Ovary (tissue), 9 donors: ENCODE measurements around the gene EXD3. TPM values are rescaled to one million over a fixed set of nuclear protein-coding genes. Genes with fewer than 3 reads are reported as not detected.
A peak's percentile ranks its signal among the peaks of the same experiment; 100 is the strongest.

Source experiments
- DNase-seq, 5 donors: peaks; one replicate each; pipeline ENCODE4 v3.0.0-alpha.2; 2019 to 2020
- H3K27ac ChIP-seq, 2 donors: fragments of 200-600 bp; one replicate each; pipeline versions ENCODE4 v1.5.1 to v1.8.0; 2019 to 2022
- H3K27me3 ChIP-seq: fragments of 200-600 bp; one replicate; pipeline ENCODE4 v1.8.0; 2022
- H3K36me3 ChIP-seq: fragments of 200-600 bp; sonication (generic); one replicate; pipeline ENCODE4 v1.5.1; 2019
- H3K4me1 ChIP-seq: one replicate; pipeline ENCODE4 v1.8.1; 2013; ENCODE audit warnings: mild to moderate bottlenecking, moderate library complexity; ENCODE audit not compliant: insufficient read depth
- H3K4me3 ChIP-seq: fragments of 200-600 bp; sonication (generic); one replicate; pipeline ENCODE4 v1.5.1; 2017
- H3K9me3 ChIP-seq, 2 donors: fragments of 200-600 bp in 1 of 2; sonication (generic) in 1 of 2; one replicate each; pipeline versions ENCODE4 v1.5.1 to v1.8.1; 2013 to 2019; ENCODE audit warnings: mild to moderate bottlenecking in 1 of 2, moderate library complexity in 1 of 2
- EP300 ChIP-seq: sonication (generic); formaldehyde crosslinking; IDR thresholded peaks from one replicate; pipeline ENCODE4 v1.6.1; 2017; ENCODE audit warnings: antibody characterized with exemption
- POLR2A ChIP-seq: fragments of 450-650 bp; IDR thresholded peaks from one replicate; pipeline ENCODE4 v1.6.1; 2017; ENCODE audit warnings: antibody characterized with exemption, mild to moderate bottlenecking, moderate library complexity
- WGBS, 3 donors: extraction: QIAGEN DNeasy Blood & Tissue Kit in 1 of 3; methylation state at CpG; one replicate each; pipeline versions ENCODE4 v1.1.5 to v1.1.7; 2013 to 2017; 5-methylcytosine and 5-hydroxymethylcytosine counted together
- intact Hi-C, 4 donors: fragments of 100-400 bp; cut with DNase I; formaldehyde crosslinking; loops; one replicate each; pipeline versions ENCODE4 v1.11.0 to v1.15.1; 2022 to 2023
- polyA plus RNA-seq, 2 donors: library from polyadenylated mRNA; stranded (reverse); fragments of 200-250 nt in 1 of 2; fragments of 350-450 nt in 1 of 2; fragmentation: Illumina TruSeq in 1 of 2; extraction: RNeasy Lipid Tissue Mini Kit (QIAGEN cat#74804) in 1 of 2; gene quantifications; one replicate each; pipeline ENCODE4 v1.2.3, GENCODE V29; 2013 to 2014
- total RNA-seq, 7 donors: library from RNA; depleted of rRNA in 2 of 7; stranded (reverse); fragments of >200 nt in 2 of 7; fragmentation: NEBNext Ultra II Directional in 3 of 7; extraction: Animal tissue kit (Norgen Biotek cat#: 25700) in 3 of 7; gene quantifications; one replicate each; pipeline versions ENCODE4 v1.1.0 to v1.2.4, GENCODE V29; 2016 to 2023
- TF ChIP-seq, protein P1 (sequence below), 3 donors: fragments of 450-650 bp in 2 of 3; fragments of 200-600 bp in 1 of 3; IDR thresholded peaks; one replicate each; pipeline versions ENCODE4 v1.5.1 to v1.8.0; 2016 to 2022; ENCODE audit warnings: antibody characterized with exemption in 3 of 3, mild to moderate bottlenecking in 1 of 3
- donor health status: DM: no; HTN: no; CAD: no; lungs with moderate emphysema.
- donor health status: DM: no; HTN: no; CAD: no.
- donor health status: Bipolar disorder and iron deficiency.
- donor health status: DM: yes; HTN: yes; CAD: no.
- donor health status: DM: no; HTN: no; CAD: no.
- donor health status: DM: yes; HTN: yes; CAD: no.

EXD3 gene
- total and polyA plus RNA-seq, 9 donors, result 1.0 to 30.6 (median 23.4) TPM

GRCh38 chr9:137371521-137371941, 51.4 kb downstream of the EXD3 start:
- Histone ChIP-seq H3K4me1 (peaks cover 3% of the 10 kb centered on the region), H3K27ac (no peak overlapping the region), H3K27me3 (no peaks in the 10 kb centered on the region), H3K9me3 (no peaks in the 10 kb centered on the region), H3K36me3 (no peaks in the 10 kb centered on the region), H3K4me3 (no peak overlapping the region)
- WGBS, 3 donors, result 90 to 93% (median 93%) methylated on average over 8 to 16 of the region's 16 CpGs
- DNase-seq, result peak in 4 of 5 donors; percentile 8 to 31 (median 18)
- TF ChIP-seq EP300, result no peak
- TF ChIP-seq POLR2A, result no peak
- TF ChIP-seq, protein P1, sequence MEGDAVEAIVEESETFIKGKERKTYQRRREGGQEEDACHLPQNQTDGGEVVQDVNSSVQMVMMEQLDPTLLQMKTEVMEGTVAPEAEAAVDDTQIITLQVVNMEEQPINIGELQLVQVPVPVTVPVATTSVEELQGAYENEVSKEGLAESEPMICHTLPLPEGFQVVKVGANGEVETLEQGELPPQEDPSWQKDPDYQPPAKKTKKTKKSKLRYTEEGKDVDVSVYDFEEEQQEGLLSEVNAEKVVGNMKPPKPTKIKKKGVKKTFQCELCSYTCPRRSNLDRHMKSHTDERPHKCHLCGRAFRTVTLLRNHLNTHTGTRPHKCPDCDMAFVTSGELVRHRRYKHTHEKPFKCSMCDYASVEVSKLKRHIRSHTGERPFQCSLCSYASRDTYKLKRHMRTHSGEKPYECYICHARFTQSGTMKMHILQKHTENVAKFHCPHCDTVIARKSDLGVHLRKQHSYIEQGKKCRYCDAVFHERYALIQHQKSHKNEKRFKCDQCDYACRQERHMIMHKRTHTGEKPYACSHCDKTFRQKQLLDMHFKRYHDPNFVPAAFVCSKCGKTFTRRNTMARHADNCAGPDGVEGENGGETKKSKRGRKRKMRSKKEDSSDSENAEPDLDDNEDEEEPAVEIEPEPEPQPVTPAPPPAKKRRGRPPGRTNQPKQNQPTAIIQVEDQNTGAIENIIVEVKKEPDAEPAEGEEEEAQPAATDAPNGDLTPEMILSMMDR (IDR thresholded peaks at IDR 0.05), result no peak
- intact Hi-C loops, result no loop called here

- H3K4me3 ChIP-seq, result no peak overlapping the region
- H3K4me1 ChIP-seq, result peaks cover 3% of the 10 kb centered on the region
- peak in 4 of 5 donors; percentile 14 to 44 (median 26) for DNase-seq
- 78 to 83% (median 79%) methylated on average over 50 to 52 of the region's 52 CpGs for WGBS, 3 donors
- no peaks in the 10 kb centered on the region for H3K27me3 ChIP-seq
- H3K36me3 ChIP-seq, result no peaks in the 10 kb centered on the region
- H3K9me3 ChIP-seq, result no peaks in the 10 kb centered on the region
- intact Hi-C loops, result no loop called here
- no peak overlapping the region for H3K27ac ChIP-seq
- no peak for TF ChIP-seq POLR2A
These were observed 52.0 kb downstream of the EXD3 start for GRCh38 chr9:137370865-137371520.

GRCh38 chr9:137369911-137370764, 52.8 kb downstream of the EXD3 start:
- 48 to 54% (median 52%) methylated on average over 18 to 20 of the region's 20 CpGs for WGBS, 3 donors
- no peak overlapping the region for H3K27ac ChIP-seq
- intact Hi-C loops, result no loop called here
- no peaks in the 10 kb centered on the region for H3K27me3 ChIP-seq
- H3K9me3 ChIP-seq, result no peaks in the 10 kb centered on the region
- no peak overlapping the region for H3K4me3 ChIP-seq
- H3K4me1 ChIP-seq, result peaks cover 3% of the 10 kb centered on the region
- DNase-seq, result peak; percentile 14 to 40 (median 22)
- TF ChIP-seq, protein P1 (IDR thresholded peaks at IDR 0.05), result no peak
- TF ChIP-seq EP300 (no peak), POLR2A (no peak)
- H3K36me3 ChIP-seq, result no peaks in the 10 kb centered on the region

DNA sequence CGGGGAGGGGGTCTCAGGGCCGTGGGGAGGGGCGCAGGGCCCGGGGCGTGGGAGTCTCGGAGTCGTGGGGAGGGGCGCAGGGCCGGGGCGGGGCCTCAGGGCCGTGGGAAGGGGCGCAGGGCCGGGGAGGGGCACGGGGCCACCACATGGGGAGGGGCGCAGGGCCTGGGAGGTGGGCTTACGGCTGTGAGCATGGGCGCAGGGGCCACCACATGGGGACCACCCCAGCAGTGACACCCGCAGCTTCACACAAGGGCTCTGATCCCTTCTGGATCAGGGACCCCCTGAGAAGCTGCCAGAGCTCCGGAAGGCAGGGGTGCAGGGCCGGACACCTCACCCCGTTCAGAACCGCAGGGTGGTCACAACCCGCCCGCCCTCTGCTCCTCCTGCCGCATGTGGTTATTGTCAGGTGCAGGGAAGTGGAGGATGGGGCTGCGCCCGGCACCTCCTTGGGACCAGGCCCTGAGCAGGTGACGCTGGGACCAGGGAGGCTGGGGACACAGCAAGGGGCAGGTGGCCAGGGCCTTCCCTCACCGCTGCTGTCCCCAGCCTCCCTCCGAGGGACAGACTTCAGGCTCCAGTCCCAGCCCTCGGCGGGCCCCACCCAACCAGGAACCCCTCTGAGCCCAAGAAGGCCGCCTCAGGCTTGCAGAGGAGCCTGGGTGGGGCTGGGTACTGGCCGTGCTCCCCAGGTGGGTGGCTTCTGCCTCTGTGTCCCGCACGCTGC, 53.7 kb downstream of the EXD3 start:
- peak; percentile 8 to 32 (median 18) for DNase-seq
- Histone ChIP-seq H3K4me3 (no peak overlapping the region), H3K4me1 (peaks cover 3% of the 10 kb centered on the region), H3K9me3 (no peaks in the 10 kb centered on the region), H3K36me3 (no peaks in the 10 kb centered on the region), H3K27ac (no peak overlapping the region), H3K27me3 (no peaks in the 10 kb centered on the region)
- no peak for TF ChIP-seq POLR2A
- TF ChIP-seq EP300, result no peak
- 82 to 85% (median 83%) methylated on average over 31 to 36 of the region's 36 CpGs for WGBS, 3 donors
- intact Hi-C loops, result no loop called here

- intact Hi-C loops, result no loop called here
- Histone ChIP-seq H3K27me3 (no peaks in the 10 kb centered on the region), H3K36me3 (no peaks in the 10 kb centered on the region), H3K27ac (peak overlapping the region in 1 of 2 donors; percentile 20), H3K4me3 (no peak overlapping the region), H3K4me1 (peaks cover 3% of the 10 kb centered on the region), H3K9me3 (no peaks in the 10 kb centered on the region)
- TF ChIP-seq POLR2A, result no peak
- TF ChIP-seq, protein P1 (IDR thresholded peaks at IDR 0.05), result no peak
- no peak for TF ChIP-seq EP300
- peak; percentile 14 to 48 (median 34) for DNase-seq
- 23 to 31% (median 23%) methylated on average over 40 to 51 of the region's 51 CpGs for WGBS, 3 donors
These were observed 54.4 kb downstream of the EXD3 start for GRCh38 chr9:137368431-137369035.
